Measurements from ENCODE around the gene OCRL. TPM values are rescaled to one million over a fixed set of nuclear protein-coding genes. Genes with fewer than 3 reads are reported as not detected.
"Not testable (repeated sequence)": the region's sequence is repeated elsewhere in the genome, so short reads cannot be mapped to it uniquely, and the experiment has no call there.

OCRL gene
- total and polyA plus RNA-seq, 2 donors (not counting 1 experiment from before 2014, with no cell fraction given) = 4.6 to 10.6 TPM

DNA sequence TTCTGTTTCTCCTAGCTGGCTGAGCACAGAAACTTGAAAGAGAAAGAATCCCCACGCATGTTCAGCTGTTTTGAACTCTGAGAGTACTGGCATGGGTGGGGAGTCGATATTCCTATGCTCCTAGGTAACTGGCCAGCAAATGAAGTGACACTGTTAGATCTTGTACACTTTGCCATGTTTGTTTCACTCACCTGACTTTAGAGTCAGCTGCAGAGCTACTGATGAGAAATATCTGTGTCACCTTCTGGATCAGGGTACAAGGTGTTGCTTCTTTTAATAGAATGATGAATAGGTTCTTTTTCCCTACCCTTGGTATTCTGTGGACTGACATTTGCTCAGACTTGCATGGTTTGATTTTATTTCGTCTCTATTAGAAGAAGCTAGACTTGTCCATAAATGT, 28.3 kb downstream of the OCRL start:
- Histone ChIP-seq H3K36me3 (replicated peaks in 1 of 2; ENCODE audit: control extremely low read depth in 1 of 2, control insufficient read depth in 1 of 2, extremely low read depth in 1 of 2, insufficient read depth in 2 of 2, low read length in 1 of 2) (peaks cover 0 to 2% of the 10 kb centered on the region in 2 experiments), H3K4me2 (replicated peaks; ENCODE audit: low read depth, low read length, poor library complexity, severe bottlenecking) (no peak overlapping the region), H2AFZ (ENCODE audit: insufficient read depth, low read depth, low read length, poor library complexity, severe bottlenecking) (no peak overlapping the region), H3K27ac (ENCODE audit: low read length in 2 of 2) (no peak overlapping the region), H4K20me1 (ENCODE audit: control insufficient read depth, insufficient read depth, low read length, poor library complexity, severe bottlenecking) (no peaks in the 10 kb centered on the region), H3K27me3 (replicated peaks in 1 of 4; ENCODE audit: control extremely low read depth in 1 of 4, control insufficient read depth in 3 of 4, insufficient read depth in 4 of 4, low read length in 3 of 4) (no peaks in the 10 kb centered on the region), H3K79me2 (ENCODE audit: control insufficient read depth, insufficient read depth, low read length) (no peaks in the 10 kb centered on the region), H3K9me3 (ENCODE audit: control extremely low read depth in 1 of 3, control insufficient read depth in 2 of 3, insufficient read depth in 1 of 3, low read length in 2 of 3) (no peaks in the 10 kb centered on the region), H3K9ac (ENCODE audit: low read length) (no peak overlapping the region), H3K4me1 (ENCODE audit: control insufficient read depth in 2 of 2, insufficient read depth in 2 of 2, low read length in 2 of 2) (peaks cover 0 to 4% of the 10 kb centered on the region in 2 donors), H3K4me3 (ENCODE audit: control extremely low read depth in 1 of 5, extremely low read depth in 1 of 5, insufficient read depth in 1 of 5, low read depth in 2 of 5, low read length in 4 of 5) (no peak overlapping the region)
- no CpG with 5 or more reads among the region's 3 CpGs for WGBS (ENCODE audit: insufficient coverage)
- intact Hi-C loops (cut with micrococcal nuclease) = no loop called here
- DNase-seq (no peak), ATAC-seq (ENCODE audit: low read depth) (no peak)
- Mint-ChIP-seq H3K27ac (no peak overlapping the region), H3K27me3 (no peaks in the 10 kb centered on the region), H3K4me1 (peaks cover 7% of the 10 kb centered on the region), H3K9me3 (ENCODE audit: insufficient read depth) (no peaks in the 10 kb centered on the region), H3K4me3 (no peak overlapping the region)
- ChIA-PET POLR2A (no interaction called here), CTCF (no interaction called here)
- TF ChIP-seq EZH2 (IDR thresholded peaks at IDR 0.05; ENCODE audit: borderline replicate concordance, insufficient read depth, low read depth, low read length, poor library complexity, severe bottlenecking) = no peak
- TF ChIP-seq, protein P1, sequence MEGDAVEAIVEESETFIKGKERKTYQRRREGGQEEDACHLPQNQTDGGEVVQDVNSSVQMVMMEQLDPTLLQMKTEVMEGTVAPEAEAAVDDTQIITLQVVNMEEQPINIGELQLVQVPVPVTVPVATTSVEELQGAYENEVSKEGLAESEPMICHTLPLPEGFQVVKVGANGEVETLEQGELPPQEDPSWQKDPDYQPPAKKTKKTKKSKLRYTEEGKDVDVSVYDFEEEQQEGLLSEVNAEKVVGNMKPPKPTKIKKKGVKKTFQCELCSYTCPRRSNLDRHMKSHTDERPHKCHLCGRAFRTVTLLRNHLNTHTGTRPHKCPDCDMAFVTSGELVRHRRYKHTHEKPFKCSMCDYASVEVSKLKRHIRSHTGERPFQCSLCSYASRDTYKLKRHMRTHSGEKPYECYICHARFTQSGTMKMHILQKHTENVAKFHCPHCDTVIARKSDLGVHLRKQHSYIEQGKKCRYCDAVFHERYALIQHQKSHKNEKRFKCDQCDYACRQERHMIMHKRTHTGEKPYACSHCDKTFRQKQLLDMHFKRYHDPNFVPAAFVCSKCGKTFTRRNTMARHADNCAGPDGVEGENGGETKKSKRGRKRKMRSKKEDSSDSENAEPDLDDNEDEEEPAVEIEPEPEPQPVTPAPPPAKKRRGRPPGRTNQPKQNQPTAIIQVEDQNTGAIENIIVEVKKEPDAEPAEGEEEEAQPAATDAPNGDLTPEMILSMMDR (IDR thresholded peaks at IDR 0.05) = no peak

DNA sequence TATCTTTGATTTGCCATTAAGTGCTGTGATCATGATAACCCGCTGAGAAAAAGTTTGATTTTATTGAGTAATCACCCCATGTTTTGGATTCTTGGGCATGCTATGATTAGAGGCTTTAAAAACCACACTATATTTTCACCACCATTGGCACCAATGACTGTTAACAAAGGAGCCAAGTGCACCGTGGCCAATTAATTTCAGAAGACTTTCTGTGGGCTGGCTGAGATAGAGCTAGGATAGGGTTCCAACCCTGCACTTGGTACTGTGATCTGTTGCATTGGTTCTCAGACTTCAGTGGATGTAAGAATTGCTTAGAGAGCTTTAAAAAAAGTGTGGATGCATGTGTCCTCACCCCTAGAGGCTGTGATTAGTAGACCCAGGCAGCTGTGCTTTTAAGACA, 32.4 kb downstream of the OCRL start:
- TF ChIP-seq EZH2 (IDR thresholded peaks at IDR 0.05; ENCODE audit: borderline replicate concordance, insufficient read depth, low read depth, low read length, poor library complexity, severe bottlenecking) = no peak
- Histone ChIP-seq H3K9ac (ENCODE audit: low read length) (no peak overlapping the region), H3K9me3 (ENCODE audit: control extremely low read depth in 1 of 3, control insufficient read depth in 2 of 3, insufficient read depth in 1 of 3, low read length in 2 of 3) (peaks cover 0 to 2% (median 0%) of the 10 kb centered on the region in 3 donors), H4K20me1 (ENCODE audit: control insufficient read depth, insufficient read depth, low read length, poor library complexity, severe bottlenecking) (no peaks in the 10 kb centered on the region), H3K36me3 (replicated peaks in 1 of 2; ENCODE audit: control extremely low read depth in 1 of 2, control insufficient read depth in 1 of 2, extremely low read depth in 1 of 2, insufficient read depth in 2 of 2, low read length in 1 of 2) (peaks cover 0 to 13% of the 10 kb centered on the region in 2 experiments), H3K27me3 (replicated peaks in 1 of 4; ENCODE audit: control extremely low read depth in 1 of 4, control insufficient read depth in 3 of 4, insufficient read depth in 4 of 4, low read length in 3 of 4) (no peaks in the 10 kb centered on the region), H3K27ac (ENCODE audit: low read length in 2 of 2) (no peak overlapping the region), H3K4me1 (ENCODE audit: control insufficient read depth in 2 of 2, insufficient read depth in 2 of 2, low read length in 2 of 2) (no peaks in the 10 kb centered on the region), H2AFZ (ENCODE audit: insufficient read depth, low read depth, low read length, poor library complexity, severe bottlenecking) (no peak overlapping the region), H3K4me2 (replicated peaks; ENCODE audit: low read depth, low read length, poor library complexity, severe bottlenecking) (no peak overlapping the region), H3K79me2 (ENCODE audit: control insufficient read depth, insufficient read depth, low read length) (no peaks in the 10 kb centered on the region), H3K4me3 (ENCODE audit: control extremely low read depth in 1 of 5, extremely low read depth in 1 of 5, insufficient read depth in 1 of 5, low read depth in 2 of 5, low read length in 4 of 5) (no peak overlapping the region)
- H3K4me3 Mint-ChIP-seq = no peak overlapping the region
- no peaks in the 10 kb centered on the region for H3K9me3 Mint-ChIP-seq (ENCODE audit: insufficient read depth)
- H3K4me1 Mint-ChIP-seq = no peaks in the 10 kb centered on the region
- ChIA-PET CTCF (no interaction called here), POLR2A (no interaction called here)
- H3K27me3 Mint-ChIP-seq = no peaks in the 10 kb centered on the region
- intact Hi-C loops (cut with micrococcal nuclease) = no loop called here
- no peak for ATAC-seq (ENCODE audit: low read depth)
- no CpG with 5 or more reads among the region's 2 CpGs for WGBS (ENCODE audit: insufficient coverage)
- DNase-seq = no peak
- H3K27ac Mint-ChIP-seq = no peak overlapping the region

DNA sequence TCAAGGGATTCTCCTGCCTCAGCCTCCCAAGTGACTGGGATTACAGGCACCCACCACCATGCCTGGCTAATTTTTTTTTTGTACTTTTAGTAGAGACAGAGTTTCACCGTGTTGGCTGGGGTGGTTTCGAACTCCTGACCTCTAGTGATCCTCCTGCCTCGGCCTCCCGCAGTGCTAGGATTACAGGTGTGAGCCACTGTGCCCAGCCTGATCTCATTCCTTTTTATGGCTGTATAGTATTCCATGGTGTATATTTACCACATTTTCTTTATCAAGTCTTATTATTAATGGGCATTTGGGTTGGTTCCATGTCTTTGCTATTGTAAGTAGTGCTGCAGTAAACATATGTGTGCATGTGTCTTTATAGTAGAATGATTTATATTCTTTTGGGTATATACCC, 33.6 kb downstream of the OCRL start:
- H3K9me3 Mint-ChIP-seq (ENCODE audit: insufficient read depth); CTCF ChIA-PET: not testable (repeated sequence)
- WGBS (ENCODE audit: insufficient coverage) = no CpG with 5 or more reads among the region's 4 CpGs

More for the DNA sequence above, 33.6 kb downstream of the OCRL start:
- H3K4me3 ChIP-seq (ENCODE audit: control extremely low read depth in 1 of 5, extremely low read depth in 1 of 5, insufficient read depth in 1 of 5, low read depth in 2 of 5, low read length in 4 of 5); H3K27me3 ChIP-seq (replicated peaks in 1 of 4; ENCODE audit: control extremely low read depth in 1 of 4, control insufficient read depth in 3 of 4, insufficient read depth in 4 of 4, low read length in 3 of 4); DNase-seq; H3K9ac ChIP-seq (ENCODE audit: low read length); H4K20me1 ChIP-seq (ENCODE audit: control insufficient read depth, insufficient read depth, low read length, poor library complexity, severe bottlenecking); POLR2A ChIA-PET; intact Hi-C loops (cut with micrococcal nuclease); H2AFZ ChIP-seq (ENCODE audit: insufficient read depth, low read depth, low read length, poor library complexity, severe bottlenecking); H3K4me1 Mint-ChIP-seq; H3K9me3 ChIP-seq (ENCODE audit: control extremely low read depth in 1 of 3, control insufficient read depth in 2 of 3, insufficient read depth in 1 of 3, low read length in 2 of 3); H3K4me1 ChIP-seq (ENCODE audit: control insufficient read depth in 2 of 2, insufficient read depth in 2 of 2, low read length in 2 of 2); H3K27ac Mint-ChIP-seq; H3K27ac ChIP-seq (ENCODE audit: low read length in 2 of 2); H3K79me2 ChIP-seq (ENCODE audit: control insufficient read depth, insufficient read depth, low read length); H3K27me3 Mint-ChIP-seq; ATAC-seq (ENCODE audit: low read depth); H3K4me2 ChIP-seq (replicated peaks; ENCODE audit: low read depth, low read length, poor library complexity, severe bottlenecking); H3K4me3 Mint-ChIP-seq: not testable (repeated sequence)
- peaks cover 0 to 13% of the 10 kb centered on the region in 2 experiments for H3K36me3 ChIP-seq (replicated peaks in 1 of 2; ENCODE audit: control extremely low read depth in 1 of 2, control insufficient read depth in 1 of 2, extremely low read depth in 1 of 2, insufficient read depth in 2 of 2, low read length in 1 of 2)
